ENCODE results near the gene ADD3. TPM values are rescaled to one million over a fixed set of nuclear protein-coding genes. Genes with fewer than 3 reads are reported as not detected.

ADD3 gene
- total RNA-seq, 2 donors from 2014 or later, result 183 to 241 TPM

- Mint-ChIP-seq H3K27ac (no peak overlapping the region), H3K36me3 (ENCODE audit: low read depth) (peaks cover 32% of the 10 kb centered on the region), H3K27me3 (ENCODE audit: insufficient read depth) (no peaks in the 10 kb centered on the region), H3K4me3 (no peak overlapping the region), H3K9me3 (peaks cover 12% of the 10 kb centered on the region), H3K4me1 (no peaks in the 10 kb centered on the region)
- Histone ChIP-seq H3K4me3 (ENCODE audit: low read length) (no peak overlapping the region), H3K36me3 (ENCODE audit: control insufficient read depth, insufficient read depth, low read length) (peaks cover 5% of the 10 kb centered on the region), H3K9me3 (ENCODE audit: control insufficient read depth, low read length) (peaks cover 18% of the 10 kb centered on the region), H3K27ac (ENCODE audit: low read depth, low read length) (no peak overlapping the region), H3K27me3 (ENCODE audit: control insufficient read depth, insufficient read depth, low read length, poor library complexity, severe bottlenecking) (no peaks in the 10 kb centered on the region), H3K4me1 (ENCODE audit: control insufficient read depth, insufficient read depth, low read length) (no peaks in the 10 kb centered on the region), H3K9ac (ENCODE audit: extremely low read depth, low read length, poor library complexity, severe bottlenecking) (no peak overlapping the region)
- TF ChIP-seq CTCF (conservative IDR thresholded peaks at IDR 0.05), result no peak
- no peak for DNase-seq
- whole genome bisulfite sequencing, 2 experiments (ENCODE audit: insufficient coverage in 1 of 2, insufficient read length in 1 of 2), result 95 to 100% methylated on average over 1 to 2 of the region's 2 CpGs
Observed at GRCh38 chr10:110094786-110095185, 87.0 kb downstream of the ADD3 start.

- Mint-ChIP-seq H3K9me3 (peaks cover 12% of the 10 kb centered on the region), H3K4me3 (no peak overlapping the region), H3K27ac (no peak overlapping the region), H3K27me3 (ENCODE audit: insufficient read depth) (no peaks in the 10 kb centered on the region), H3K36me3 (ENCODE audit: low read depth) (peaks cover 42% of the 10 kb centered on the region), H3K4me1 (no peaks in the 10 kb centered on the region)
- Histone ChIP-seq H3K4me1 (ENCODE audit: control insufficient read depth, insufficient read depth, low read length) (no peaks in the 10 kb centered on the region), H3K27ac (ENCODE audit: low read depth, low read length) (no peak overlapping the region), H3K36me3 (ENCODE audit: control insufficient read depth, insufficient read depth, low read length) (peaks cover 36% of the 10 kb centered on the region), H3K9me3 (ENCODE audit: control insufficient read depth, low read length) (peaks cover 16% of the 10 kb centered on the region), H3K27me3 (ENCODE audit: control insufficient read depth, insufficient read depth, low read length, poor library complexity, severe bottlenecking) (no peaks in the 10 kb centered on the region), H3K9ac (ENCODE audit: extremely low read depth, low read length, poor library complexity, severe bottlenecking) (no peak overlapping the region), H3K4me3 (ENCODE audit: low read length) (no peak overlapping the region)
- no peak for TF ChIP-seq CTCF (conservative IDR thresholded peaks at IDR 0.05)
- WGBS, 2 experiments (ENCODE audit: insufficient coverage in 1 of 2, insufficient read length in 1 of 2), result 86 to 100% methylated on average over 1 of the region's 2 CpGs
- no peak for DNase-seq
Observed at GRCh38 chr10:110101464-110102144, 93.8 kb downstream of the ADD3 start.

GRCh38 chr10:110103921-110104461, 96.2 kb downstream of the ADD3 start:
- no peaks in the 10 kb centered on the region for H3K27me3 Mint-ChIP-seq (ENCODE audit: insufficient read depth)
- Histone ChIP-seq H3K4me1 (ENCODE audit: control insufficient read depth, insufficient read depth, low read length) (no peaks in the 10 kb centered on the region), H3K27ac (ENCODE audit: low read depth, low read length) (no peak overlapping the region), H3K27me3 (ENCODE audit: control insufficient read depth, insufficient read depth, low read length, poor library complexity, severe bottlenecking) (no peaks in the 10 kb centered on the region), H3K9ac (ENCODE audit: extremely low read depth, low read length, poor library complexity, severe bottlenecking) (no peak overlapping the region), H3K9me3 (ENCODE audit: control insufficient read depth, low read length) (no peaks in the 10 kb centered on the region), H3K36me3 (ENCODE audit: control insufficient read depth, insufficient read depth, low read length) (peaks cover 36% of the 10 kb centered on the region), H3K4me3 (ENCODE audit: low read length) (no peak overlapping the region)
- no peak overlapping the region for H3K27ac Mint-ChIP-seq
- peaks cover 10% of the 10 kb centered on the region for H3K4me1 Mint-ChIP-seq
- no peak overlapping the region for H3K4me3 Mint-ChIP-seq
- no peaks in the 10 kb centered on the region for H3K9me3 Mint-ChIP-seq
- no peak for DNase-seq
- no peak for TF ChIP-seq CTCF (conservative IDR thresholded peaks at IDR 0.05)
- H3K36me3 Mint-ChIP-seq (ENCODE audit: low read depth), result peaks cover 30% of the 10 kb centered on the region
